Stimulated activated CD4-positive, alpha-beta T cell treated with anti-CD3 and anti-CD28 coated beads, TNF-alpha, amount 100 ng/mL, for 1 hour (primary cell): ENCODE measurements around the gene CDH4.

Experiments
- DNase-seq, 3 donors: peaks; one replicate each; pipeline ENCODE4 v3.0.0-alpha.2; 2020; ENCODE audit warnings: low read depth in 3 of 3, low spot score in 1 of 3

Gene CDH4

DNA sequence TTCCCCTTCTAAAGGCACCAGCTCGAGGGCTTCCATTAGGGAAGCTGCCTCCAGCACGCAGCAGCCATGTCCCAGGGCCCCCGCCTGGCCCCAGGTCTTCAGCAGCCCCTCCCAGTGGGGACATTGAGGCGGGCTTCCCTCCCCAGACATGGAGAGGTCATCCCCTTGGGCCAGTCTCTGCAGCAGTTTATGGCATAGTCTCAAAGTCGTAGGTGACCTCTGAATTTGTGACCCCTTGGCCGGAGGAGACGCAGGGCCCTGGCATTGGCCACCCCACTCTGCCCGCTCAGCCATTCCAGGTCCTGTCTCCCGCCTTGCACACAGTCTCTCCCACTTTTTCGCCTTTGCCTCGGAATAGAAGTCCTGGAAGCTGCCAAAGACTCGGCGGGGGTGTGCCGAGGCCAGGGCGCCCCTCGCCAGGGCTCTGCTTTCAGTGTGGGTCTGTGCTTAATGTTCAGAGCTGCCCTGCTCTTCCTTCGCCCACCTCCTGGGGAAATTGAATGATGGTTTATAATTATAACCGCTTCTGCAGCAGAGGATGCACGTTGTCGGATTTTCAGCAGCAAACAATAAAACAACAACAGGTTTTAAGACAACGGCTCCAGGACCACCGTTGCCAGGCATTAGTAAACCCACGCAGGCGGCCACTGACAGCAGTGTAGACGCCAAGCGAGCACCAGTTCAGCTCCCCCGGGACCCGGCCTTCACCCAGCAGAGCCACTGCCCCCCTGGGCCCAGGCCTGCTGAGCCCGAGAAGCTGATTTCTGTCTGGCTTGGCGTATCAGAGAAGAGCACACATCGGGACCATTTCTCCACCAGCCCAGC is 626.6 kb downstream of the CDH4 start:
- no peak for DNase-seq

DNA sequence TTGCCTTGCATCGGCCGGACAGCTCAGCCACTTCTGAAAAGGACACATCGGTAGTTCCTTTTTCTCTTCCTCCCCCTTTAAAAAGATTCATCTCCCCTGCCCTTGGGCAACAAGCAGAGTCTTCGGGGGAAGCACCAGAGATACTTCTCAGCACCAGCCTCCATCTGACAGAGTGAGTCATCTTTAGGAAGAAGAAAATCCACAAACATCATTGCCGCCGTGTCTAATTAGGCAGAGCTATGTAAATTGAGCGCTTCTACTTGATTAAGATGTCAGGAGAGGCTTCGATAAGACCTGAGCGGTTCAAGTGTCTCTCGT is 627.2 kb downstream of the CDH4 start:
- DNase-seq: no peak

DNA sequence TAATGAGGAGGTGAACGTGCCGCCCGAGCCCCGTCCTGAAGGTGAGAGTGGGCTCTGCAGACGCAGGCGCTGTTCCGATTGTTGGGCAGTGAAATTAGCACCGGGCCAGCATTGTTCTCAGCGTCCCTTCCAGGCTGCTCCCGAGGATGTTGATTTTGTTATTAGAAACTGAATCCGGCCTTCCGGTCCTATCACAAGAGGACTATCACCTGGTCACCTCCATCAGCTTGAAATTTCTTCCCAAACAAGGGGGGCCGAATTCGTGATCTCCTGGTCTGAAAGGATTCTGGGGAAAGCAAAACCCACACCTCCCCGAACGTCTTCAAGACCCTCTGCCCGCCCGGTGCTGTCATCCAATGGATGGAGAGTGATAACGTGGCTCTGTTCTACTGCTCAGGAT is 627.6 kb downstream of the CDH4 start:
- DNase-seq: no peak

DNA sequence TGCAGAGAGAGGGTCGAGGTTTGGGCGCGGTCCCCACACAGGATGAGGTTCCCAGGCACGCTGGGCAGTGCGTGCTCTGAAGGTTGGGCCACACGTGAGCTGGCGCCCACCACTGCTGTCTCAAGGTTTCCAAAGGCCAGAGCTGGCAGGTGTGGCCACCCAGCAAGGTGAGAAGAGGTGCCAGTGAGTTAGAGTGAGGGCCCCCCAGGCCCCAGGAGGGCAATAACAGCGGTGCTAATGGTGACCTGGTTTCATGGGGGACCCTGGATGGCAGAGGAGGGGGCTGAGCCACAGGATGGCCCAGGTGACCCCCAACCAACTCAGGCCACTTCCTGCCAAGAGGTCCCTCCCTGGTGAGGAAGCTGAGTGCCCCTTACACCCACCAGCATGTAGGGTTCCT is 628.6 kb downstream of the CDH4 start:
- DNase-seq: no peak

DNA sequence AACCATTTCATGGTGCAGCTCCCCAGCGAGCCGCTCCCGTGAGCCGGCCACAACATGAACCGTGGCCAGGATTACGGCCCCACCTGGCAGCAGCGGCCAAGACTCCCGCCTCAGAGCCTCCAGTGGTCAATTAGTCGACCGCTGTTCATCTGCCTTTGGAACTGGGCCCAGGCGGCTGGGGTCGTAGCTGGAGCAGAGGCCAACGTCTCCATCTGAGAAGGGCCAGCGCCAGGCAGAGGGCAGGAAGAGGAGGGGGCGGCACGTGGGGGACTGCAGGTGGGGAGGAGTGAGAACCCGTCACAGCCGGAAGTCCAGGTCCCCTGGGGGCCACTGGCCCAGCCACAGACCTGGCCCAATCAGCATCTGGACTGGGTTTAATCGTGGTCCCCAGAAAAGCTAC is 629.4 kb downstream of the CDH4 start:
- no peak for DNase-seq

DNA sequence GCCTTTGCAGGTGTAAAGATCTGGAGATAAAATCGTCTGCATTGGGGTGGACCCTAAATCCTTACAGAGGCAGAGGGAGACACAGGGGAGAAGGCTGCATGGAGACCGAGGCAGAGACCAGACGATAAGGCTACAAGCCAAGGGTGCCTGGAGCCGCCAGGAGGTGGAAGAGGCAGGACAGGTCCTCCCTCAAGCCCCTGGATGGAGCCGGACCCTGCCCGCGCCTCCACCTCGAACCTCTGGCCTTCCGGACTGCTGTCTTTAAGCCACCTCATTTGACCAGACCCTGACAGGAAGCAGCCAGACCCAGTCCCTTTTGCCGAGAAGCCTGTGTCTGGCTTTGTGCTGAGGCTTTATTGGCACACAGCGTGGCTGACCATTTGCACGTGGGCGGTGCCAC is 629.8 kb downstream of the CDH4 start:
- DNase-seq: no peak

DNA sequence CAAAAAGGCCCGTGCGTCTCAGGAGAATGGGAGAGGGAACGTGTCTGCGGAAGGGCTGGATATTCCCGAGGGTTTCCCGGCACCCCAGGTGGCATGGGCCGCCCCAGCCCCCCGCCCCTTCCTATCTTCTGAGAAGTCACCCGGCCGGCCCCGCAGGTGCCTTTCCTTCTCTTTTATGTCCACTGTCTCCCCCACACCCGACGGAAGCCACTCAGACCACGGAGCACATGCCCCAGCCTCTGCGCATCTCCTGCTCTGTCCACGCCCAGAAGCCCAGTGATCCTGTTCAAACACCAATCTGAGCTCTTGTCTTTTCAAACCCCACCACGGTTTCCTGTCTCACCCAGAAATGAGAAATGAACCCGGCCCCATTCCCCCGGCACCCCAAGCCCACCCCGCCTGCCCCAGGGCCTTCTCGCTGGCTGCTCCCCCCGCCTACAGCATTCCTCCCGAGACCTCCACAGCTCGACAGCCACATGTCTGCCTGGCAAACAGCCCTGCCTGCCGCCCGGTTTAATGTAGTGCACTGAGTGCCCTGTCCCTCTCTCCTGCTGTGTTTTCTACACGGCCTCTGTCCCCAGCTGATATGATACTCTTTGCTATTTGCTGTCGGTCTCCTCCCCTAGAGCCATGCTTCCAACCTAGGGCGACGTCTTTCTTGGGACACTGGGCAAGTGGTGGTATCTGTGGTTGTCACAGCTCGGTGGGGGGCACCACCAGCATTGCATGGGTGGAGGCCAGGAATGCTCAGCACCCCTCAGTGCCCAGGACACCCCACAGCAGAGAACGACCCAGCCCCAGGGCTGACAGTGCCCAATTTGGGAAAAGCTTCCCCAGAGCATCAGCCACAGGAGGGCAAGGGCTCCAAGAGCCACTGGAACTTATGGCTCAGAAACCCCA is 630.9 kb downstream of the CDH4 start:
- no peak for DNase-seq

DNA sequence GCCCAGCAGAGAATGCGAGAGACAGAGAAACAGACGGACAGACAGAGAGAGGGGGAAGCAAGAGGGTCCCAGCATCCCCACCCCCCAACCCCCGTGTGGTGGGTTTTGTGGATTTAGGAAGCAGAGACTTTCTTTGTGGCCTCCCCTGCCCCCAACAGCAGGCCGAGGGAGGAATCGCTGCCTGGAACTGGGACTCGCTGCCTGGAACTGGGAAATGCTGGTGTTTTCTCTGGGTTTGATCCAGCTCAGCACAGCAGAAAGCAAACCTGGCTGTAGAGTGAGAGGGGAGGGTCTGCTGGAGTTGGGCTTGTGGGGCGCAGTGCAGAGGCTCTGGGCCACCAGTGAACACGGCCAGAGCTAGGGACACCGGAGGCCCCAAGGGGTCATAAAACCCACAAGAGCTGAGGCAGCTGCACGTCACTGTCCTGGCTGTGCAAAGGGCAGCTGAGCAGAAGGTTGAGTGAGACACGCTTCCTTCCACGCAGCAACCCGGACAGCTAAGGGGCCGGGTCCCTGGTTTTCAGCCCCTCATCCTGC is 631.9 kb downstream of the CDH4 start:
- DNase-seq: no peak

DNA sequence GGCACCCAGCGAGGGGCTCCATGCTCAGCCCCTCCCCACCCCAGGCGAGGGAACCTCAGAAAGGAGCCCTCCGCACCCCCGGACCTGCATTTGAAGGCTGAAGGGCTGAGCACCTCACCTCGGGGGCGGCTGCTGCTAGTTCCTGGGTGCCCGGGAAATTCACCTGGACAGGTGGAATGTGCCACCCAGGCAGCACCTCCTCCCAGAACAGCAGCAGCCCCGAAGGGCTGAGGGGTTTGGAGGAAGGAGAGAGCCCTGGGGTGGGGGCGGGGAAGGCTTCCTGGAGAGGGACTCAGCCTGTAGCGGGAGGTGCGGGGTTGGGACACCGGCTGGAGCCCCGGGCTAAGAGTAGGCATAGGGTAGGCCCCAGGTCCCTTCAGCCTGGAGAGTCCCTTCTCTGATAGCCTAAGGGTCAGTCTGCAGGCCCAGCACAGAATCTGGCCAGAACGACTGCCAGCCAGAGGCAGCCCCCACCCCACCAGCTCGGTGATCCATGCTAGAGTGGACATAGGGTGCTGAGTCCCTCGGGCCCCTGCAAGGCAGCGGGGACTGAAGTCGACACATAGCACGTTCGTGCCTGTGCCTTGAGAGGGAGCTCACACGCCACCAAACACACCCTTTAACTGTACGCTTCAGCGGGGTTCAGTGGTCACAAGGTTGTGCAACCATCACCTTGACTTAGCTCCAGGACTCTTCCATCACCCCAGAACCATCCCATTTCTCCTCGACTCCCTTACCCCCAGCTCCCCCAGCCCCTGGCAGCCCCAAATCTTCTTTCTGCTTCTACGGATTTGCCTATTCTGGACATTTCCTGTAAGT is 632.7 kb downstream of the CDH4 start:
- no peak for DNase-seq

DNA sequence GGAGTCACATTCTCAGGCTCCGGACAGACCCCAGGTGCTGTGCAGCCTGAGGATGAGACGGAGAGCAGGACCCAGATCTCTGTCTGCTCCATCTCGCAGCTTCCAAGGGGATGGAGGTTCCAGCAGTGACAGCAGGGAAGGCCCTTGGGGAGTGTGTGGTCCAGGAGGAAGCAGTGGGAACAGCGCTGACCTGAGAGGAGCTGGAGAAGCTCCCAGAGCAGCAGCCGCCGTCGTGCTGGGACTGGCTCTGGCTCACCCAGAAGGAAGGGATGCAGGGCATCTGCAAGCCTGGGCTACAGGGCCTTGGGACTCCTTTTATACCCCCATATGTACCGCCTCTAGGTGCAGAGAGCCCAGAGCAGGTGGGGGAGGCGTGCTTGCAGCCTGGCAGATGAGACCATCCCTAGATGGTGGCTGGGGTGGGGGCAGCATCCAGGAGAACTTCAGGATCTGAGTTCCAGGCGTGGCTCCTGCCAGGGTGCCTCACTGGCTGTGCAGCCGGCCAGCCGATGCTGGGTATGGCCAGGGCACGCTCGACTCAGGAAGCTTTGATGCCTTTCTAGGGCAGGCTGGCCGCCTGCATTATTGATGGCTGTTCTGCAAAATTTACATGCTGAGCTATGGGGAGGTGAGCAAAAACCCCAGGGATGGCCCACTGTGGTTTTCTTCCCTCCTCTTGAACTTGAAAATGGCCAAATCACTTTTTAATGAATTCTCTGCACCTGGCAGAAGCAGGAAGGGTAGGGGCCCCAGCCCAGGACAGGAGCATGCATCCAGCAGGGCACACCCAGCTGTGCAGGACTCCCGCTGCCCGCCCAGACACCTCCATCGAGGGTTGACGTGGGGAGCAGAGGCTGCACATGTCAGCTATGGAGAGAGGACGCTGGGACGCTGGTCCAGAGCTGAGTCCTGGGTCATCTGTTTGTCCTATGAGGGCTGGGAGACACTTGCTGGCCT is 634.0 kb downstream of the CDH4 start:
- no peak for DNase-seq

DNA sequence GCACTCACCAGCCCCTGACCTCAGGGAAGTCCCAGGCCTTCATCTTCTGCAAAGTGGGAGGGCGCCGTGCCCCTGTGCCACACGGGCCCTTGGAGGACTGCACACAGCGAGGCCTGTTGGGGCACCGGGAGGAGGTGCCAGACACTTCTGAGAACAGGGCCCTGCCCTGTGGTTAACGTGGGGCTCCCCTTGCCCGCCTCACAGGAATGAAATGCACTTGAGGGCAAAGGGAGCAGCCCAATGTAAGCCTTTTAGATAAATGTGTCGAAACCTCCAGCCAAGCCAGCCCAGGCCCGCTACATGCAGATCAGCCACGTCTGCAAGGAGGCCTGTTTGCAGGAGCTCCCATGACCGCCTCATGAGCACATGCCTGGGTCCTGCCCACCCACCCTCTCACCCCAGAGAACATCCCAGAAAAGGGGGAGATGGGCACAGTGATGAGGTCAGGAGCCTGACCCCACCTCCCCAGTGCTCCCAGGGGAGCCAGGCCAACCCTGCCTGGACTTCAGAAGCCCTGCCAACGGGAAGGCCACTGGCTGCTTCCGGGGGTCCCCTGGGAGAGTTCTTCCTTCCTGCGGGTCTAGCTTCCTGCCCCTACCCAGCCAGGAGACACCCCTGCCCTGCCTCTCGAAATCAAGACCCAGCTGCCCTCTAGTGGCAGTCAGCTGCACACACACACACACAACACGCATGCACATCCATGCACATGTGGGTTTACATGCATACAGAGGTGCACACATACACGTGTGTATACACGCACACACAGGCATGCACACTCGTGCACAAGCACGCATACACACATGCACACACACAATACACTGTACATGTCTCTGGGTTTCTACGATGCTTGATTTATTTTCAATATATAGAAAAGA is 634.9 kb downstream of the CDH4 start:
- DNase-seq: peak in 1 of 3 donors; percentile 11

DNA sequence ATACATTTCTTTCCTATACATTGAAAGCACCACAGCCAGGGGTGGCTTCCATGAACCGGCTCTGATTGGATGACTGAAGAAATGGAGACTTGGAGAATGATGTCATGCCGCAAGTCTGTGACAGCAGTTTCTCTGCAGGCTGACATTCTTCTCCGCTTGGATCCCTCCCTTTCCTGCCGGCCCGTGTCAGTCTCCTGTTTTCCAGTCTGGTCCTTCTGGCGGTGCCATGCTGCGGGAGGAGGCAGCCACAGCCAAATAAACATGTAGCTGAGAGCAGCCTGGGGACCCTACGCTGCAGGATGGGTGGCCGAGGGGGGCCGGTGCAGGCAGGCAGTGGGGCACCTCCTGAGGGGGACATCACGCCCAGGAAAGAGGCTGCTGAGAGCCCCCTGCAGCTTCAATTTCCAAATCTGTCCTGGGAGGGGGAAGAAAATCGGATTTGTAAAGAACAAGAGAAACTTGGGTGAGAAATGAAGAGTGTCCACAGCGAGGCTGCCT is 635.6 kb downstream of the CDH4 start:
- DNase-seq: no peak

DNA sequence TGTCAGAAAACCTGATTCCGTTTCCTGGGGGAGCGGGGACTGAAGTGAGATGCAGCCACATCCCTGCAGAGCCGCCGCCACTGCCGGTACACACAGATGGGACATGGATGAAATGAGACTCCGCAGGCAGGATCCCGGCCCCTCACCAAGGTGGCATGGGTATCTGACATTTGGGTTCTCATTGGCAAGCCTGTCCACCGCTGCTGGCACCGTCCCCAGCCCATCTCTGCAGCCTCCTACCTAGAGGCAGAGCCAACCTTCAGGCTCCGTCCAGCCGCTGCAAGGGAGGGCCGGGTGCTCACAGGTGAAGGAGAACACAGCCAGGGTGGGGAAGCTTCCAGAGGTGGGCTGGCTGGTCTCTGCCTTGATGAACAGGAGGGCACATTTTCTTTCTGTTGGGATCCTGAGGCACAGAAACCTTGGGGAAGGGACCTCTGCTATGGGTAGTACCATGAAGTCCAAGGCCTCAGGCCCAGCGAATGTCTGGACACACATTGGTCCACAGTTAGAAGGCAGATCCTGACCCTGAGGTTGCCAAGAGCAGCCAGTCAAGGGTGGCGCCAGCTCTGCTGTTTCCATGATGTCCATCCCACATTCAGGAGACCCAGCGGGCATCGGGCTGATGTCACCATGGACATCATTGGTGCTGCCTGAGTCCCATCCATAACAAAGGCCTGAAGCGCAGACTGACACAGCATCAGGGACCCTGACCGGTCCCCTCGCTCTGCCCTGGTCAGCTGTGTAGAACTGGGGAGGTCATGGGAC is 636.2 kb downstream of the CDH4 start:
- DNase-seq: no peak

DNA sequence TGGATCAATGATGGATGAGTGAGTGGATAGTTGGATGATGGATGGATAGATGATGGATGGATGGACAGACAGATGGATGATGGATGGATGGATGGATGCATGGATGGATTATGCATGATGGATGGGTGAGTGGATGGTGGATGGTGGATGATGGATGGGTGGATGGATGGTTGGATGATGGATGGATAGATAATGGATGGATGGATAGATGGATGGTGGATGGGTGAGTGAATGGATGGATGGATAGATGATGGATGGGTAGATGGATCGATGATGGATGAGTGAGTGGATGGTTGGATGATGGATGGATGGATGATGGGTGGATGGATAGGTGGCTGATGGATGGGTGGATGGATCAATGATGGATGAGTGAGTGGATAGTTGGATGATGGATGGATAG is 637.6 kb downstream of the CDH4 start:
- DNase-seq: no peak

DNA sequence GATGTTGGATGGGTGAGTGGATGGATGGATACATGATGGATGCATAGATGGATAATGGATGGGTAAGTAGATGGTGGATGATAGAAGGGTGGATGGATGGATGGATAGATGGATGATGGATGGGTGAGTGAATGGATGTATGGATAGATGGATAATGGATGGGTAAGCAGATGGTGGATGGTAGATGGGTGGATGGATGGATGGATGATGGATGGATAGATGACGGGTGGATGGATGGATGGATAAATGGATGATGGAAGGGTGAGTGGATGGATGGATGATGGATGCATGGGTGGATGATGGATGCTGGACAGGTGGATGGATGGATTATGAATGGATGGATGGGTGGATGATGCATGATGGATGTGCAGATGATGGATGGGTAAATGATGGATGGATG is 638.1 kb downstream of the CDH4 start:
- DNase-seq: no peak

DNA sequence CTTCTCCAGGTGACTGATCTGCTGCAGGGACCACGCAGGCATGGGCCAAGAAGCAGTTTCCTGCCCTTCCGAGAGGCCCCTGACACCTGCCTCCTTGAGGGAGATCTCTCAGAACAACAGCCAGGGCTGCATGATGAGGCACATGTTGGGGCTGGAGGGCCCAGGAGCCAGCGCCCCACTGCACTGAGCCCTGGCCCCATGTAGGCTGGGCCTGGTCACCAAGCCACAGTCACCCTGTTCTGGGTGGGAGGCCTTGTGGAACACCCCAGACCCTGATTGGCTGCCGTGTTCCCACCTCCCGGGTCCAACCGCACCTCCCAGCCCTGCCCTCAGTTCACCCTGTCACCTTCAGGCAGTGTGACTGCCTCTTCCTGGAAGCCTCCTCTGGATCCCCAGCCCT is 639.4 kb downstream of the CDH4 start:
- no peak for DNase-seq

DNA sequence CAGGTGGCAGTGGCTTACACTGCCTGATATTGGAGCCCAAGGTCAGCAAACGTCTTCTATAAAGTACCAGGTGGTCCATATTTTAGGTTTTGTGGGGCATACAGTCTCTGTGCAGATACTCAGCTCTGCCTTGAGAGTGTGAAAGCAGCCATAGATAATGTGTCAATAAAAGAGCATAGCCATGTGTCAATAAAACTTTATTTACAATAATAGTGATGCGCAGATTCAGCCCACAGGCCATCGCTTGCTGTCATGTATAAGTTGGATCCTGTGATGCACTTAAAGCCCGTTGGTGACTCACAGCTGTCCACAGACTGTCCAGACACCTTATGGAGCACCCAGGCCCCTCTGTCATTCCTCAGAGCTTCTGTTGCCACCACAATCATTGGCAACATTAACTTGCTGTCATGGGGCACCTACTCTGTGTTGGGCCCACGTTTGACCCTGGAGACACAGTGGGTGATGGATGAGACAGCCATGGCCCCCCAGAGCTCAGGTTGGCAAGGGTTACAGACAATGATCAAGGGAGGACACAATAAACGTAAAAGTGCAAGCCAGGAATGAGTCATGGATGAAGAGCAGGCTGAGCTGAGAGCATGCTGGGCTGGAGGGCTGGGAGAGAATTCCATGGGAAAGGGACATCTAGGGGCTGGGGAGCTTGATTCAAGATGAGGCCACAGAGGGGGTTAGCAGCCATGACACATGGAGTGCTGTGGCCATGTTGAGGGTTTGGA is 640.0 kb downstream of the CDH4 start:
- DNase-seq: no peak

DNA sequence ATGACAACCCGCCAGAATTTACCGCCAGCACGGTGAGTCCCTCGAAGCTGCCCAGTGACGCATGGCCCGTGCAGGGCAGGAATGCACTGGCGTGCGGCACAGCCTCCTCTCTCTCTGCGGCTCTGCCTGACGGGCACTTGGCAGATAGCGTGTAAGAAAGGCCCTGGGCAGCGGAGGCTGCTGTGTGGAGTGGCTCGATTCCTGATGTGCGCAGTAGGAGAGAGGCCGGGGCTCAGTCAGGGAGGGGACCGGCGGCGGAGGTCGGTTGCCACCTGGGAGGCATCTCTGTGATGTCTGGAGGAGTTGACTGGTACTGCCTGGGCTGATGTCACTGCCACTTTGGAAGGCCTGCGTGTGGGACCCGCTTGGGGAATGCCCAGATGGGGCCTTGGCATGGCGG is 643.0 kb downstream of the CDH4 start:
- DNase-seq: no peak
